ENCODE measurements around the gene COL5A1.

DNA sequence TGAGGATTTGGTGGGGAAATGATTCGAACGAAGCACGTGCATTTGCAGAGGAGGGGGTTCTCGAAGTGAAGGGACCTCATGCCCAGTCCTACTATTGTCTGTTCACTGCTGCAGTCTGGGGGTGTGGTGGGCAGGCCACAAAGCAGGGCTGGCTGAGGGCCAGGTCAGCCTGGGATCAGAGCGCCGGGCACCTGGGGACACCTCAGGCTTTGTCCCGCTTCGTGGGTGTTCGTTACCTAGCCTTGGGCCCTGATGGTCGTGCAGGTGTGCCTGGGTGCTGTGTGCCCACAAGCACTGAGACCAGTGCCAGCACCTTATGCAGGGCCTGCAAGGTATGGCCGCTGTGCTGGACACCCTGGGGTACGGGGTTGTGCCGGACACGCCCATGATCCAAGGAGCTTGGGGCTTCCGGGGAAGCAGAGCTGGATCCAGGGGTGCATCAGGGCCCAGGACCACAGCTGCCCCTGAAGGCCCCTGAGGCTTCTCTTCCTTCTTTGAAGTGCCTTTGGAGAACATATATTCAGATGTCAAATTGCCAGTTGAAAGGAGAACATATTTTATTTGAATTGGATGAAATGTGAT lies 80.6 kb downstream of the COL5A1 start:
- TF ChIP-seq POLR2A (IDR thresholded peaks at IDR 0.05), result no peak
- TF ChIP-seq, protein P1, sequence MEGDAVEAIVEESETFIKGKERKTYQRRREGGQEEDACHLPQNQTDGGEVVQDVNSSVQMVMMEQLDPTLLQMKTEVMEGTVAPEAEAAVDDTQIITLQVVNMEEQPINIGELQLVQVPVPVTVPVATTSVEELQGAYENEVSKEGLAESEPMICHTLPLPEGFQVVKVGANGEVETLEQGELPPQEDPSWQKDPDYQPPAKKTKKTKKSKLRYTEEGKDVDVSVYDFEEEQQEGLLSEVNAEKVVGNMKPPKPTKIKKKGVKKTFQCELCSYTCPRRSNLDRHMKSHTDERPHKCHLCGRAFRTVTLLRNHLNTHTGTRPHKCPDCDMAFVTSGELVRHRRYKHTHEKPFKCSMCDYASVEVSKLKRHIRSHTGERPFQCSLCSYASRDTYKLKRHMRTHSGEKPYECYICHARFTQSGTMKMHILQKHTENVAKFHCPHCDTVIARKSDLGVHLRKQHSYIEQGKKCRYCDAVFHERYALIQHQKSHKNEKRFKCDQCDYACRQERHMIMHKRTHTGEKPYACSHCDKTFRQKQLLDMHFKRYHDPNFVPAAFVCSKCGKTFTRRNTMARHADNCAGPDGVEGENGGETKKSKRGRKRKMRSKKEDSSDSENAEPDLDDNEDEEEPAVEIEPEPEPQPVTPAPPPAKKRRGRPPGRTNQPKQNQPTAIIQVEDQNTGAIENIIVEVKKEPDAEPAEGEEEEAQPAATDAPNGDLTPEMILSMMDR (IDR thresholded peaks at IDR 0.05), result no peak

Measured in heart left ventricle (tissue), 13 donors.